Measurements from ENCODE around the gene IFNA8.

DNA sequence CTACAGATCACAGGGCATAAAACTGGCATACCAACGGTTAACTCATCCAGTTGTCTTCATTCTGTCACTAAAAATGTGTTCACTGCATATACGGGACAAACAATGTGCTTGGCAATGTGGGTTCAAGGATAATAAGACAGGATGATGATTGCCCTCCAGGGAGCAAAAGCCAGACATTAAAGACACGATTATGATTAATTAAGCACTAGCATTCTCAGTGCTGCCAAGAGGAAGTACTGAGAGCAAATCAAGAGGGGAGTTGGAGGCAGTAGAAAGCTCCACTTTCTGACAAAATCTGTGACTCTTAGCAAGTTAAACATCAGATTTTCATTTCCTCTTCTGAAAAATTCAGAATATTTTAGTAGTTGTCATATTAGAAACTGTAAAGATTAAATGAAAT lies 9.0 kb upstream of the IFNA8 start:
- TF ChIP-seq, protein P1, sequence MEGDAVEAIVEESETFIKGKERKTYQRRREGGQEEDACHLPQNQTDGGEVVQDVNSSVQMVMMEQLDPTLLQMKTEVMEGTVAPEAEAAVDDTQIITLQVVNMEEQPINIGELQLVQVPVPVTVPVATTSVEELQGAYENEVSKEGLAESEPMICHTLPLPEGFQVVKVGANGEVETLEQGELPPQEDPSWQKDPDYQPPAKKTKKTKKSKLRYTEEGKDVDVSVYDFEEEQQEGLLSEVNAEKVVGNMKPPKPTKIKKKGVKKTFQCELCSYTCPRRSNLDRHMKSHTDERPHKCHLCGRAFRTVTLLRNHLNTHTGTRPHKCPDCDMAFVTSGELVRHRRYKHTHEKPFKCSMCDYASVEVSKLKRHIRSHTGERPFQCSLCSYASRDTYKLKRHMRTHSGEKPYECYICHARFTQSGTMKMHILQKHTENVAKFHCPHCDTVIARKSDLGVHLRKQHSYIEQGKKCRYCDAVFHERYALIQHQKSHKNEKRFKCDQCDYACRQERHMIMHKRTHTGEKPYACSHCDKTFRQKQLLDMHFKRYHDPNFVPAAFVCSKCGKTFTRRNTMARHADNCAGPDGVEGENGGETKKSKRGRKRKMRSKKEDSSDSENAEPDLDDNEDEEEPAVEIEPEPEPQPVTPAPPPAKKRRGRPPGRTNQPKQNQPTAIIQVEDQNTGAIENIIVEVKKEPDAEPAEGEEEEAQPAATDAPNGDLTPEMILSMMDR (IDR thresholded peaks at IDR 0.05; ENCODE audit: insufficient read depth, low read length, poor library complexity, severe bottlenecking) = no peak
- TF ChIP-seq EZH2phosphoT487 (conservative IDR thresholded peaks at IDR 0.05; ENCODE audit: low read length) = no peak

Data from SU-DHL-6 (cell line).